PC-9 (cell line): ENCODE results near the gene RIBC1. TPM values are rescaled to one million over a fixed set of nuclear protein-coding genes. Genes with fewer than 3 reads are reported as not detected.

Experiments used
- BruUV-seq: library from RNA; stranded (reverse); fragments of 400-500 nt; replicated peaks from 2 replicates; lab custom pipeline; 2021; lab: Mats Ljungman, UMichigan
- CTCF ChIA-PET: fragments of 300-600 bp; sonication (Branson Sonifier 250); formaldehyde crosslinking; loops from one replicate; lab custom pipeline; 2022; ENCODE audit warnings: antibody characterized with exemption; lab: Charles Lee
- POLR2A ChIA-PET: fragments of 300-600 bp; sonication (Branson Sonifier 250); formaldehyde crosslinking; loops from one replicate; lab custom pipeline; 2022; ENCODE audit warnings: antibody characterized with exemption; ENCODE audit not compliant: unreplicated experiment; lab: Charles Lee
- DNase-seq, 2 experiments: peaks; one replicate each; pipeline versions ENCODE4 v3.0.0 to v3.0.0-alpha.2; 2015 to 2022; ENCODE audit warnings: mixed read lengths in 1 of 2
- H2AFZ ChIP-seq: fragments of 200-600 bp; sonication (generic); 2 replicates; pipeline ENCODE4 v1.8.1; 2017; ENCODE audit warnings: antibody characterized with exemption
- H3F3A ChIP-seq: fragments of 200-600 bp; sonication (generic); 2 replicates; pipeline ENCODE4 v1.8.1; 2017; ENCODE audit warnings: antibody characterized with exemption, mild to moderate bottlenecking, low read depth; ENCODE audit not compliant: insufficient read depth
- H3K27ac ChIP-seq: fragments of 200-600 bp; sonication (generic); 2 replicates; pipeline ENCODE4 v1.6.1; 2016; ENCODE audit warnings: mixed run types
- H3K27me3 ChIP-seq: fragments of 200-600 bp; sonication (generic); 2 replicates; pipeline ENCODE4 v1.6.1; 2016; ENCODE audit warnings: low read depth, mixed run types; ENCODE audit not compliant: insufficient read depth
- H3K36me3 ChIP-seq: fragments of 200-600 bp; sonication (generic); 2 replicates; pipeline ENCODE4 v1.6.1; 2016; ENCODE audit warnings: low read depth, mixed run types
- H3K4me1 ChIP-seq: fragments of 200-600 bp; sonication (generic); replicated peaks from 2 replicates; pipeline ENCODE4 v1.6.1; 2016; ENCODE audit warnings: mixed run types; ENCODE audit not compliant: insufficient read depth
- H3K4me2 ChIP-seq: fragments of 200-600 bp; sonication (generic); 2 replicates; pipeline ENCODE4 v1.6.1; 2017; ENCODE audit warnings: mixed run types
- H3K4me3 ChIP-seq: fragments of 200-600 bp; sonication (generic); 2 replicates; pipeline ENCODE4 v1.6.1; 2016; ENCODE audit warnings: mixed run types
- H3K79me2 ChIP-seq: fragments of 200-600 bp; sonication (generic); 2 replicates; pipeline ENCODE4 v1.6.1; 2017; ENCODE audit warnings: low read depth, mixed run types
- H3K9me2 ChIP-seq: fragments of 200-600 bp; sonication (generic); 2 replicates; pipeline ENCODE4 v1.8.1; 2017; ENCODE audit warnings: mild to moderate bottlenecking; ENCODE audit not compliant: insufficient read depth
- H3K9me3 ChIP-seq: fragments of 200-600 bp; sonication (generic); 2 replicates; pipeline ENCODE4 v1.8.1; 2016; ENCODE audit warnings: low read depth; ENCODE audit not compliant: insufficient read depth
- H4K20me1 ChIP-seq: fragments of 200-600 bp; sonication (generic); 2 replicates; pipeline ENCODE4 v1.8.1; 2017; ENCODE audit not compliant: insufficient read depth
- EZH2 ChIP-seq: fragments of 200-600 bp; sonication (generic); IDR thresholded peaks from 2 replicates; pipeline ENCODE4 v1.8.0; 2017; ENCODE audit warnings: antibody characterized with exemption, low read depth
- intact Hi-C: fragments of 100-400 bp; cut with micrococcal nuclease; formaldehyde crosslinking; loops from one replicate; pipeline ENCODE4 v1.10.0; 2022; ENCODE audit not compliant: unreplicated experiment
- total RNA-seq: library from RNA; stranded (reverse); gene quantifications from 2 replicates; pipeline ENCODE4 v1.2.3, GENCODE V29; 2021
- TF ChIP-seq, protein P1 (sequence below): fragments of 200-600 bp; sonication (generic); conservative IDR thresholded peaks from 2 replicates; pipeline ENCODE4 v1.6.1; 2017; ENCODE audit warnings: mixed run types, antibody characterized with exemption, mild to moderate bottlenecking, moderate library complexity

Gene RIBC1
- total RNA-seq, 1 experiment from 2014 or later = 4.5 TPM

DNA sequence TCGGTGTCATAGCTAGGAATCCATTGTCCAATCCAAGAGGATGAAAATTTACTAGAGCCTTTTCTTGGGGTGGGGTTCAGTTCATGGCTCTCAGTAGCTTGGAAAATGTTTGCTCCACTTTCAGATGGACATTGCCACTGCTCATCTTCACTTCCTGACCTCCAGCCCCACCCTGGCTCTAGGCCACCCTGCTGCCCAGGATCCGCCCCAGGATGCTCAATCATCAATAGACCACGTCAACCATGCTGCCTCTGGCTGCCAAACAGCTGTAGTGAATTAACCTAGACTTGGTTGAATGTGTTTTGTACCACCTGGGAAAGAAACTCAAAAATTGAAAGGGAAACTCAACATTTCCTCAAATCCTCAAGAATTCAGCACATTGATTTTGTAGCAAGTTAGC is 48.7 kb downstream of the RIBC1 start:
- Histone ChIP-seq H3K9me3 (no peaks in the 10 kb centered on the region), H3K36me3 (no peaks in the 10 kb centered on the region), H3K4me3 (no peak overlapping the region), H3K27me3 (no peaks in the 10 kb centered on the region), H4K20me1 (no peaks in the 10 kb centered on the region), H3K4me1 (no peaks in the 10 kb centered on the region), H3K9me2 (no peaks in the 10 kb centered on the region), H3K4me2 (no peak overlapping the region), H3K79me2 (no peaks in the 10 kb centered on the region), H2AFZ (no peak overlapping the region), H3F3A (no peaks in the 10 kb centered on the region), H3K27ac (no peak overlapping the region)
- ChIA-PET POLR2A (no interaction called here), CTCF (no interaction called here)
- intact Hi-C loops = no loop called here
- no peak for DNase-seq
- no peak for TF ChIP-seq EZH2
- TF ChIP-seq, protein P1, sequence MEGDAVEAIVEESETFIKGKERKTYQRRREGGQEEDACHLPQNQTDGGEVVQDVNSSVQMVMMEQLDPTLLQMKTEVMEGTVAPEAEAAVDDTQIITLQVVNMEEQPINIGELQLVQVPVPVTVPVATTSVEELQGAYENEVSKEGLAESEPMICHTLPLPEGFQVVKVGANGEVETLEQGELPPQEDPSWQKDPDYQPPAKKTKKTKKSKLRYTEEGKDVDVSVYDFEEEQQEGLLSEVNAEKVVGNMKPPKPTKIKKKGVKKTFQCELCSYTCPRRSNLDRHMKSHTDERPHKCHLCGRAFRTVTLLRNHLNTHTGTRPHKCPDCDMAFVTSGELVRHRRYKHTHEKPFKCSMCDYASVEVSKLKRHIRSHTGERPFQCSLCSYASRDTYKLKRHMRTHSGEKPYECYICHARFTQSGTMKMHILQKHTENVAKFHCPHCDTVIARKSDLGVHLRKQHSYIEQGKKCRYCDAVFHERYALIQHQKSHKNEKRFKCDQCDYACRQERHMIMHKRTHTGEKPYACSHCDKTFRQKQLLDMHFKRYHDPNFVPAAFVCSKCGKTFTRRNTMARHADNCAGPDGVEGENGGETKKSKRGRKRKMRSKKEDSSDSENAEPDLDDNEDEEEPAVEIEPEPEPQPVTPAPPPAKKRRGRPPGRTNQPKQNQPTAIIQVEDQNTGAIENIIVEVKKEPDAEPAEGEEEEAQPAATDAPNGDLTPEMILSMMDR = no peak
- no TSS peak for BruUV-seq

DNA sequence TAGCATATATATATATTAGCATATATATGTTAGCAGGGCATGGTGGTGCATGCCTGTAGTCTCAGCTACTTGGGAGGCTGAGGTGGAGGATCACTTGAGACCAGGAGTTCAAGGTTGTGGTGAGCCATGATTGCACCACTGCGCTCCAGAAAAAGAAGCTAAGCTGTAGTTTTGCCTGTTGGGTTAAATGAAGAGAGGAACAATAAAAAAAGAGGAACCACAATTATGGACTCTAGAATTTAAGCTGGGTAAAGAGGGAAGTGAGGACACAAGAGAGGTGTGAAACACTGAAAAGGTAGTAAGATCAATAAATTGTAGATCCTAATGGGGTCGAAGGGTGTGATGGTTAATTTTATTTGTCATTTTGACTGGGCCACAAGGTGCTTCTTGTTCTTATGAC is 52.0 kb downstream of the RIBC1 start:
- Histone ChIP-seq H3K79me2 (no peaks in the 10 kb centered on the region), H3K27me3 (no peaks in the 10 kb centered on the region), H3K4me1 (no peaks in the 10 kb centered on the region), H3K27ac (no peak overlapping the region), H4K20me1 (no peaks in the 10 kb centered on the region), H2AFZ (no peak overlapping the region), H3F3A (no peaks in the 10 kb centered on the region), H3K36me3 (no peaks in the 10 kb centered on the region), H3K9me2 (no peaks in the 10 kb centered on the region), H3K9me3 (no peaks in the 10 kb centered on the region), H3K4me3 (no peak overlapping the region), H3K4me2 (no peak overlapping the region)
- no peak for TF ChIP-seq EZH2
- TF ChIP-seq, protein P1 = no peak
- BruUV-seq = no TSS peak
- ChIA-PET CTCF (no interaction called here), POLR2A (no interaction called here)
- intact Hi-C loops = no loop called here
- no peak for DNase-seq

DNA sequence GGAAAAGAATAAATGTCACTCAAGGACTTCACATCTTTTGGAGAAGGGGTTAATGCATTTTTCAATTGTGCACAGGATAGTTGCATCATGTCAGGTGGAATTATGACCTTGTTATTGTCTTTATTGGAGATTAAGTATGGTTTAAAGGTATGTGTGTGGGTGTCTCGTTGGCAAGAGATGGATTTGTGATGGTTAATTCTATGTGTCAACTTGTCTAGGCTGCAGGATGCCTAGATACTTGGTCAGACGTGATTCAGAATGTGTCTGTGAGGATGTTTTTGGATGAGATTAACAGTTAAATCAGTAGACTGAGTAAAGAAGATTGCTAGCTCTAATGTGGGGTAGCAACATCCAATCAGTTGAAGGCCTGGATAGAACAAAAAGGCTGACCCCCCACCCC is 53.7 kb downstream of the RIBC1 start:
- Histone ChIP-seq H3K27me3 (no peaks in the 10 kb centered on the region), H2AFZ (no peak overlapping the region), H3F3A (no peaks in the 10 kb centered on the region), H3K36me3 (no peaks in the 10 kb centered on the region), H3K4me2 (no peak overlapping the region), H3K4me3 (no peak overlapping the region), H3K4me1 (no peaks in the 10 kb centered on the region), H3K9me3 (no peaks in the 10 kb centered on the region), H3K9me2 (no peaks in the 10 kb centered on the region), H4K20me1 (no peaks in the 10 kb centered on the region), H3K27ac (no peak overlapping the region), H3K79me2 (no peaks in the 10 kb centered on the region)
- ChIA-PET POLR2A (no interaction called here), CTCF (no interaction called here)
- DNase-seq = no peak
- no peak for TF ChIP-seq EZH2
- TF ChIP-seq, protein P1 = no peak
- no TSS peak for BruUV-seq
- intact Hi-C loops = no loop called here
